Measurements from ENCODE around the gene PPA1.
"Not testable (repeated sequence)": the region's sequence is repeated elsewhere in the genome, so short reads cannot be mapped to it uniquely, and the experiment has no call there.

PPA1 gene

DNA sequence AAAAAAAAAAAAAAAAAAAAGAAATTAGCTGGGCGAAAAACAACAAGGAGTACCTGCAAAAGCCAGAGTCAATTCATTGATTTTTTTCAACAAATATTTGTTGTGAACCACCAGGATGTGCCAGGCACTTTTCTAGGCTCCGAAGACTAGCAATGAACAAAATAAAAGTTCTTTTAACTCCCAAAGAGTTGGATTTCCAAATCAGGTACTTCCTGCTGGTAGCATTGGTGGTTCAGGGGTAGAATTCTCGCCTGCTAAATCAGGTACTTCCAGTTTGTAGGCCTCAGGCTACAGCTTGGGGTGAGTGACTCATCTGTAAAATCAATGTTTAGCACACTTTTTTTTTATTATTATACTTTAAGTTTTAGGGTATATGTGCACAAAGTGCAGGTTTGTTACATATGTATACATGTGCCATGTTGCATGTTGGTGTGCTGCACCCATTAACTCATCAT, 10.9 kb downstream of the PPA1 start:
- no peak for DNase-seq (ENCODE audit: extremely low read depth in 1 of 2, low read depth in 1 of 2)

DNA sequence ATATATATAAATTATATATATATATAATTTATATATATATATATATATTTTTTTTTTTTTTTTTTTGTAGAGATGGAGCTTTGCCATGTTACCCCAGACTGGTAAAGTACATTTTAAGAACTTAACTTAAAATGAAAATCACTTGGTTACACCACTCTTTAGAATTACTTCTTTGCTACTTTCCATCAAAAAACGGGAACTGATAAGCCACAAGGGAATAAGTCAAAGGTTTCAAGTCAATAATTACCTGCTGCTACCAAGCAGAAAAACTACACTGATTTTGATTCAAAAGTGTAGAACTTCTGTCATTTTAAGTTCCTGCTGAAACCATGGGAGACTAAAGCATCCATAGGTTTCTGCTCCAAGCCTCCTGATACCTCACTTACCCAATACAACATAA, 12.2 kb downstream of the PPA1 start:
- no peak for DNase-seq (ENCODE audit: extremely low read depth in 1 of 2, low read depth in 1 of 2)

DNA sequence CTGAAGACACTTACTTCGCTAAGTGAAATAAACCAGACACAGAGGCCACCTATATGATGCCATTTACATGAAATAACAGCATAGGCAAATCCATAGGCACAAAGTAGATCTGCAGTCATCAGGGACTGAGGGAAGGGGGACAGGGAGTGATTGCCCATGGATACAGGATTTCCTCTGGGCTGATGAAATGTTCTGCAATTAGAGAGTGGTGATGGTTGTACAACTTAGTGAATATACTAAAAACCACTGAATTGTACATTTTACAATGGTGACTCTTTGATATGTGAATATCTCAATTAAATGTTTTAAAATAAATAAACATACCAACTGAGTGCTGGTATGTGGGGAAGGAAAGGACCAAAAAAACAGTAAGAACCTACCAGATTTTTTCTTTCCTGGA, 20.4 kb downstream of the PPA1 start:
- no peak for DNase-seq (ENCODE audit: extremely low read depth in 1 of 2, low read depth in 1 of 2)

DNA sequence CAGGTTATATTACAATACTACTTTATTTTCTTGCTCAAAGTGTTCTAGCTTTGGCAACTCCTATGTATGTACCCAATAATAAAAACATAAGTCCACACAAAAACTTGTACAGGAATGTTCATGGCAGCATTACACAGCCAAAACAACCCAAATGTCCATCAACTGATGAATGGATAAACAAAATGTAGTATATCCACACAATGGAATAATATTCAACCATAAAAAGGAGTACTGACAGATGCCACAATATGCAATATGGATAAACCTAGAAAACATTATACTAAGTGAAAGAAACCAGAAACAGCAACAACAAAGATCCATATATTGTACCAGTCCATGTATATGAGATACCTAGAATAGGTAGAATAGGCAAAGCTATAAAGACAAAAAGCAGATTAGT, 21.0 kb downstream of the PPA1 start:
- DNase-seq (ENCODE audit: extremely low read depth in 1 of 2, low read depth in 1 of 2): no peak

DNA sequence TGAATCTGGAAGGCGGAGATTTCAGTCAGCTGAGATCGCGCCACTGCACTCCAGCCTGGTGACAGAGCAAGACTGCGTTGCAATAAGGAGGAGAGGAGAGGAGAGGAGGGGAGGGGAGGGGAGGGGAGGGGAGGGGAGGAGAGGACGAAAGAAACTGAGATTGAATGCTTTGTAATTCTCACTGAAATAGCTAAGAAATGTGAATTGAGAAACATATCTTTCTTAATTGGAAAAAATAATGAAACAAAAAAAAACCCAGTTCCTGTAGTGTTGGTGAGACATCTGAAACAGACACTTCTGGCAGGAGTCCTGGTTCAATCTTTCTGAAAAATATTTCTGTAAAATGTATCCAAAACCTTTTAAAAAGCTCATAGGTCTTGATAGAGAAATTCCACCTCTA, 26.5 kb downstream of the PPA1 start:
- DNase-seq (ENCODE audit: extremely low read depth in 1 of 2, low read depth in 1 of 2): no peak

DNA sequence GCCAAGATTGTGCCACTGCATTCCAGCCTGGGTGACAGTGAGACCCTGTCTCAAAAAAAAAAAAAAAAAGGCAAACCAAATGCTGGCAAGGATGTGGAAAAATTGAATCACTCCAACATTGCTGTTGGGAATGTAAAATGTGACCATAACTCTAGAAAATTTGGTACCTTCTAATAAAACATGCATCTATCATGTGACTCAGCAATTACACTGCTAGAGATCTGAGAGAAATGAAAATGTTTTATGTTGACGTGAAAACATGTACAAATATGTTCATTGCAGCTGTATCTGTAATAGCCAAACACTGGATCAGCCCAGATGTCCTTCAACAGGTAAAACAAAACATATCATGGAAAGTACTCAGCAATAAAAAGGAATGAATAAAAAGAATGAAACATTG, 32.1 kb downstream of the PPA1 start:
- DNase-seq (ENCODE audit: extremely low read depth in 1 of 2, low read depth in 1 of 2): no peak

DNA sequence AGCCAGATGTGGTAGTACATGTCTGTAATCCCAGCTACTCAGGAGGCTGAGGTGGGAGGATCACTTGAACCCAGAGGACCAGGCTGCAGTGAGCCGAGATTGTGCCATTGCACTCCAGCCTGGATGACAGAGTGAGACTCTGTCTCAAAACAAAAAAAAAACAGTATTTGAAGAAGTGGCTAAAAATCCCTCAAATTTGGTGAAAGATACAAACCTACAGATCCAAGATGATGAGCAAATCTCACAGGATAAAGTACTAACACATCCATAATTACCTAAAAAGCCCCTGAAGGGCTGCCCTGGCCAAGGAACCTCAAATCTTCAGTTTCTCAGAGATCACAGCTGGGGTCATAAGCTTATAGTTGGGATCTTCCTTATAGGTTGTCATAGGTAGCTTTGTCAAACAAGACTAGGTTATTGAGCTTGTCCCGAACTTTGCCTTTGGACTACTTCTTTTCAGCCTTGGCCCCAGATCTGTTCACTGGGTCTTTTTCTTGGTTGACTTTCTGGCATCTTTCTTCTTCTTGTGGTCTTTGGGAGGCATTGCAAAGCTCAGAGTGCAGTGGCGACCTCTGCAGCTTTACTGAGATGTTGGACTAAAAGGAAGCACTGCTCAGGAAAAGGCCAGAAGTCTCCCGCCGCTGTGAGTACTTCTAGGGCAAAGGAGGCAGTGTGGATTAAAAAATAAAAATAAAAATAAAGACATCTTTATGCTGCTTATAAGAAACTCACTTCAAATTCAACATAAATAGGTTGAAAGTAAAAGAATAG, 34.3 kb downstream of the PPA1 start:
- DNase-seq (ENCODE audit: extremely low read depth in 1 of 2, low read depth in 1 of 2): no peak

DNA sequence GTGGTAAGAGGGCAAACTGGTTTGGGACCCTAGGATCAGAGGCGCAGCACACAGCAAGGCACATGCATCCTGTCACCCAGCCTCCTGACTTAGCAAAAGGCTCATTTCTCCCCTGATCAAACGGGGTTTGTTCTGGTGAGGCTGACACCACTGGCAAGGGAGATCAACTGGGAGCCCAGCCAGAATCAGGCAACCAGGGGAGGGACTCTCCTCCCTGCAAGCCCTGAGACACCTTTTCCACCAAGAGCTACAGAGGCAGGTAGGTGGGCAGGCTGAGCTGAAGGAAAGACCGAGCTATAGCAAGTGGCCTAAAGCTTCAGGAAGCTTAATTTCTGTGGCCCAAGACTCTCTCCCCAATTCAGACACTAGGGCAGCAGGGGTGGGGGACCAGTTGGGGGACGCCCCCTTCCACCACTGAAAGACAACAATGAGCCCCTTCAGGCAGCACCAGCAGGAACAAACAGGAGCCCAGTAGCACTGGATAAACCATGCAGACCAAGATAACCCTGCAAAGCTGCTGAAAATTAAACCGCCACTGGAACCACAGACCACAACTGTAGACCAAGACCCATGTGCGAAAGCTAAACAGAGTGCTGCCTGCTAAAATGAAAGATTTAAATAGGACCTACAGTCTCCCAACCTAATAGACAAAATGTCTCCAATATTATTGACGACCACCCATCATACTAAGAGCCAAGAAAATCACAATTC, 35.8 kb downstream of the PPA1 start:
- DNase-seq (ENCODE audit: extremely low read depth in 1 of 2, low read depth in 1 of 2): peak in 1 of 2 donors; percentile 3

DNA sequence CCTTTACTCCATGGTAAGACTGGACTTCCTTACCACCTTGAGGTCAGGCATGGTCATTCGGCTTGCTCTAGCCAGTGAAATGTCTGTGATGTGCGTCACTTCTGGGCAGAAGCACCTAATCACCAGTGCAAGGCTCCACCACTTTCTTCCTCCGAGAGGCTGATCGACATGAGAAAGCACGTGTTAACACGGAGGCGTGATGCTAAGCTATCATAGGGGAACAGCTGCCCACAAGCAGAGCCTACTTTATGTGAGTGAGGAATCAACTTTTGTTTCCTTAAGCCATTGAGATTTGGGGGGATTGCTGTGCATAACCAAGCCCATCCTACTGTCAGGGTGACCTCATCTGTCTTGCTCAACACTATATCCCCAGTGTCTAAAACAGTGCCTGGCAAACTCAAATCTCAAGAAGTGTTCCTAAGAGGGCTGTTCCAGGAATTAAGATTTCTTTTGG, 39.8 kb downstream of the PPA1 start:
- DNase-seq (ENCODE audit: extremely low read depth in 1 of 2, low read depth in 1 of 2): no peak

DNA sequence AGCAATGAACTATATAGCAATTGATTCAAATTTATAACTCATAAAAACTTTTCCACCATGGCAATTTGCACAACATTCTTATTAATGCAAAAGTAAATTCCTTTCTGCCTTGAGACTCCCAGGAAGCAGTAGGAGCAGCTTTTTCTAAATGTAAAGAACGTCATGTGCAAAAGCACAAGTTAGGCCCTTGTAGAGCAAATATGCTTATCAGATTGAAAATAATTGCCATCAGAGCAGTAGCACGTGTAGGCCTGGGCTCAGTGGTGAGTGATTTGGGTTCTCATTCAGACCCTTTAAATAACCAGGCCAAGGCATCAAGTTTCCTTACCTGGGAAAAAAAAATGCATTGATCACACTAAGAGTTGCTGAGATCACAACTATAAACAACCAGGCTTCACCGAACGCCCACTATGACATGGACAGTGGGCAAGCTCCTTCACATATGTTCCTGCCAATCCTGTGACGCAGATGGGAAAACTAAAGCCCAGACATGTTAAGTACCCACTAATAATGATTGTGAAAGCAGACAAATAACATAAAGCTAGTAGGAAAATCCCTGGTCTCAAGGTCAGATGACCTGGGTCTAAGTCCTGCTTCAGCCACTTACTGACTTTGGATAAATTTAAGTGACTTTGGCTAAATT, 40.8 kb downstream of the PPA1 start:
- DNase-seq (ENCODE audit: extremely low read depth in 1 of 2, low read depth in 1 of 2): no peak

DNA sequence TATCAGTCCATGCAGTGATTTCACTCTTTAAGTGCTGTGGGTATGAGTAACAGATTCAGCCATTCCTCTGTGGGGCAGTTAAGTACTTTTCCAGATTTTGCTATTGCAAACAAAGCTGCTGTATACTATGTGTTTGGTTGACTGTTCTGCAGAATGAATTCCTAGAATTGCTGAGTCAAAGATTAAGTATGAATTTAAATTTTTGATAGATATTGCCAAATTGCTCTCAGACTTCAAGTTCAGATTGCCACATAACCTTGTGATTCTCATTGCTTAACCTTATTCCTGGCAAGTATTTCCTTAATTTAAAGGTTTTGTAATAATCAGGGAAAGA, 41.3 kb downstream of the PPA1 start:
- DNase-seq (ENCODE audit: extremely low read depth in 1 of 2, low read depth in 1 of 2): no peak

DNA sequence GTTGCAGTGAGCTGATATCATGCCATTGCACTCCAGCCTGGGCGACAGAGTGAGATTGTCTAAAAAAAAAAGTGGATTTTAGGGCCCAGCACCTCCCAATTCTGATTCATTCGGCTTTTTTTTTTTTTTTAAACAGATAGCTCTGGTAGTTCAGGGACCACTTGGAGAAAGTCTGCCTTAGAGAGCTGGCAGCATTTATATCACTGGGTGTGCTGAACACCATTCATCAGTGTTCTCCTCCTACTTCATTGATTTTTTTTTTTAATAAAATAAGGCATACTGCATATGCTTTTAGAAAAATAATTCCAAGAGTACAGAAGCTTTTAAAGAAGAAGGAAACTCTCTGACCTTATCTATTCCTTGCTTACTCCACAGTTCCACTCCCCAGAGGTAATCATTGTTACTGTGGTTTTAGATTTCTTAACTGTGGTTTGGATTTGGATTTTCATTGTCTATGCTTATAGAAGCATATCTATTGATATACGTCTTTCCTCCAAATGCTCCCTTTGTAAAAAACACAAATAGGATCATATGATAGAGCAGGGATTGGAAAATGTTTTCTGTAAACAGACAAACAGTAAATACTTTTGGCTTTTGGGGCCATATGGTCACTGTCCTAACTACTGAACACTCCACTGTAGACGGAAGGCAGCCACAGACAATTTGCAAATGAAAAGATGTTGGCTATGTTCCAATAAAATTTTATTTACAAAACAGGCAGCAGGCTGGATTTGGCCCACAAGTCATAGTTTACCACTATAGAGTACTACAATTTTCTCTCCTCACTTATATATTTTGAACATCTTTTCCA, 41.9 kb downstream of the PPA1 start:
- DNase-seq (ENCODE audit: extremely low read depth in 1 of 2, low read depth in 1 of 2): no peak

DNA sequence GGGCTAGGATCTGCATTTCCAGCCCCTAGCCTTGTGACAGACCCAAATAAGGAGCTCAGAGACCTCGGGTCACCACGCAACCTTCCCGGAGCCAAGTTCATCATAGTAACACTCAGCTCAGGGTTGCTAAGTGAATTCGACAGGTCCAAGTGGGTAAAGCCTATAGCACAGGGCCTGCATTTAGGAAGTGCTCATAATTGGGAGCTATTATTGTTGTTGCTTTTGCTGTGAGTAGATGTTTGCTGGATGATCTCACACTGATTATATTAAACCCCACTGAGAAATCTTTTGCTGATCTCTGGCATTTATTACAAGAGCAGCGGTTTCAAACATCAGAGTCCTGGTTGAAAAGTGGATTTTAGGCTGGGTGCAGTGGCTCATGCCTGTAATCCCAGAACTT, 42.6 kb downstream of the PPA1 start:
- no peak for DNase-seq (ENCODE audit: extremely low read depth in 1 of 2, low read depth in 1 of 2)

DNA sequence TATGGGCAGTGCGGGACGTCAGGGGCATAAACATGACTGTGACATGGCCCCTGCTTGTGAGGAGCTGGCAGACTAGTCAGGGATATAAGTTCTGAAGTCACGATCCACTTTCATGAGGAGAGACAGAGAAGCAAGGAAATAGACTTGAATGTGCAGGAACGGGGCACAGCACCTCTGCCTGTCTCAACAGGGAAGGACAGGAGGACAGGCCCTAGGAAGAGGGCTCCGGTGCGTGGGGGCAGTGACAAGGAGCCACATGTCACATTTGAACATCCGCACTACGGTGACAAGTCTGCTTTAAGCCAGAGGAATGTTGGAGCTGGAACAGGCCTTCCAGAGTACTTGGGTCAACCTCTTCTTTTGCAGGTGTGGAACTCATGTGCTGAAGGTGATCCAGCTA, 43.1 kb downstream of the PPA1 start:
- DNase-seq (ENCODE audit: extremely low read depth in 1 of 2, low read depth in 1 of 2): no peak

DNA sequence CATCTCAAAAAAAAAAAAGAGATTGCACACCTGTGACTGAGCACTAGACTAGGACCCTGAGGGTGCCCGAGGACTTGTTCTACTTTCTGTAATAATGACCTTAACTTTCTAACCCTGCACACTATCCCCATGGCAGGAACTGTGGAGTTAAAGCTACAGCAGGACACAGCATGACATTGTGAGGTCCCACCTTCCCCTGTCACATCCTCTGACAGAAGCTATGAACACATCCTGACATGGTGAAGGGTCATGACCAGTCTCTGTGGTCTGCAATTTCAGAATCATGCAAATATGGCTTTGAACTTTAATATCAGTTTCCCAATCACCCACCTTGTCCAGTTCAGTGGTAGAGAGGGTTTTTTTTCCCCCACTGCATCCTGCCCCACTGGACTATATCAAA, 44.5 kb downstream of the PPA1 start:
- DNase-seq (ENCODE audit: extremely low read depth in 1 of 2, low read depth in 1 of 2): no peak

DNA sequence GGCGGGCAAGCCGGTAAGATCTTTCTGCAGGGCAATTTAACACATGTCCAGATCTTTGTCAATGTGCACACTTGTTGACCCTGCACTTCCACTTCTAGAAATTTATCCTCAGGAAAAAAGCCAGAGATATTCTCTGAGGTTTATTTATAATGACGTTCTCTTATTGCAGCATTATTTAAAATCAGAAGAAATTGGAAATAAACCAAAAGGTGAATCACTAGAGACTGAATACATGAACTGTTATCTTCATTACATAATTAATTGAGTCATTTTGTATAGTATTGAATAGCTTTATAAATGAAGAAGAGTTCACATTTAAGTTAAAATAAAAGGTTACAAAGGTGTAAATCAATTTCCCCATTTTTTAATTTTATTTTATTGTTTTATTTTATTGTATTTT, 46.7 kb downstream of the PPA1 start:
- DNase-seq (ENCODE audit: extremely low read depth in 1 of 2, low read depth in 1 of 2): no peak

DNA sequence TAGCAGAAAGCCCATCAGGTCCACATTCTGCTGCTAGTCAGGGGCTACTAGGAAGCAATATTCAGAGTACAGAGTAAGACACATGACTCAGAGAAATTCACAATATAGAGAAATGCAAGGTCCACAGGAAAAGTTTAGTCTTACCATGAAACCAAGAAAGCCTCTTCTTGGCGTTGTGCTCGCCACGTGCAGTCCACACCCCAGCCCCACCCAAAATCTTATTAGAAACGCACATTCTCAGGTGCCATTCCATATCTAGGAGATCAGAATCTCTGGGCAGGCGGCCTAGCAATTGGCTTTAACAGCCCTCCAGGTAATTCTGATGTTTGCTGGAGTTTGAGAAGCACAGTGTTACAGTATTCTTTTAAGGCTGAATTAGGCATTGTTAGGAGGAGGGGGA, 47.1 kb downstream of the PPA1 start:
- no peak for DNase-seq (ENCODE audit: extremely low read depth in 1 of 2, low read depth in 1 of 2)

DNA sequence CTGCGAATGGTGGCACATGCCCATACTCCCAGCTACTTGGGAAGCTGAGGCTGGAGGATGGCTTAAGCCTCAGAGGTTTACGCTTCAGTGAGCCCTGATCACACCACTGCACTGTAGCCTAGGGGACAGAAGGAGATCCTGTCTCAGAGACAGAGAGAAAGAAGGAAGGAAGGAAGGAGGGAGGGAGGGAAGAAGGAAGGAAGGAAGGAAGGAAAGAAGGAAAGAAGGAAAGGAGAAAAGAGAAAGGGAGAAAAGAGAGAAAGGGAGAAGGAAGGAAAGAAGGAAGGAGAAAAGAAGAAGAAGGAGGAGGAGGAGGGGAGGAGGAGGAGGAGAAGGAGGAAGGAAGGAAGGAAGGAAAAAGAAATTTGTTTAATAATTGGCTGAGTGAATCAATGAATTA, 49.9 kb downstream of the PPA1 start:
- no peak for DNase-seq (ENCODE audit: extremely low read depth in 1 of 2, low read depth in 1 of 2)

DNA sequence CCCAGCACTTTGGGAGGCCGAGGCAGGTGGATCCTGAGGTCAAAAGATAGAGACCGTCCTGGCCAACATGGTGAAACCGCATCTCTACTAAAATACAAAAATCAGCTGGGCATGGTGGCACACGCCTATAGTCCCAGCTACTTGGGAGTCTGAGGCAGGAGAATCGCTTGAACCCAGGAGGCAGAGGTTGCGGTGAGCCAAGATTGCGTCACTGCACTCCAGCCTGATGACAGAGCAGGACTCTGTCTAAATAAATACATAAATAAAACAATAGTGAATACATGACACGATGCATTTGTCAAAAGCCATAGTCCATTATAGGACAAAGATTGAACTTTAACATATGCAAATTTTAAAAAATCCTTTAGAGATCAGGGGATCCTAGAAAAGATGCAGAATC, 54.0 kb downstream of the PPA1 start:
- DNase-seq (ENCODE audit: extremely low read depth in 1 of 2, low read depth in 1 of 2): not testable (repeated sequence)

DNA sequence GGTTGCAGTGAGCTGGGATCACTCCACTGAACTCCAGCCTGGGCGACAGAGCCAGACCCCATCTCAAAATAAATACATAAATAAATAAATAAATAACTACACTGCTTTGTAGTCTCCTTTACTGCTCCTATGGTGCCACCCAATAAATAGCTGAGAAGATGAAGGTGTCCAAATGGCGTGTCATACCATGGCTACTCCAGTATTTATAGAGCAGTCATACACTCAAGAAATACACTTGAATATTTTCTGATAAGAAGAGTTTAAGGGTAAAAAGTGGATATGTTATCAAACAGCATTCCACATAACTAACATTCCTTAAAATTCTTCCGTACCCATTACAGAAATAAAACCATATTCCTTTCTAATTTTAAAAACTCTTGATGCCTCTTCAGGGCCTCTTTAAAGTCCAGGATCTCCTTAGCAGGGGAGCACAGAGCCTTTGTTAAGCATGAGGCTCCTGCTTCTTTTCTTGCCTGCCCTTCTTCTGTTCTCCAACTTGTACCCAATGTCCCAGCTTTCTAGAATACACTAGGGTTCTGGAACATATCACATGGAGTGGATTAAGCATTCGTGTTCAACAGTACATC, 55.0 kb downstream of the PPA1 start:
- DNase-seq (ENCODE audit: extremely low read depth in 1 of 2, low read depth in 1 of 2): no peak

DNA sequence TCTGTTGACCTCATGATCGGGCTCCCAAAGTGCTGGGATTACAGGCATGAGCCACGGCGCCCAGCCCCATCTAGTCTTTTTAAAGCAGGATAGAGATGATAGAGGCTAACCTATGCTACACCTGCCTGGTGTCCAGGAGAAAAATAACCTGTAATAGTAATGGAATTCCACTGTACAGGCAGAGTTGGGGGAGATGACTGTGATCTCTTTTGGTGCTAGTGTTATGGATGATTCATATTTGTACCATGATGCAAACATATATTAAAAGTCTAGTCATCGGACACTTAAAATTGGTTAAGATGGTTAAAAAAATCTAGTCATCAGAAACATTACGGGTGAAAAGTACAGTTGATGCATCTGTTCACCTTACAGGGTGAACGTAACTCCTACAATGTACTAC, 56.8 kb downstream of the PPA1 start:
- DNase-seq (ENCODE audit: extremely low read depth in 1 of 2, low read depth in 1 of 2): no peak
